Left hindlimb (tissue), 1 donor: ENCODE data around the gene SDK2.
A peak's percentile ranks its signal among the peaks of the same experiment; 100 is the strongest.

Experiments
- DNase-seq: peaks from one replicate; pipeline ENCODE4 v3.0.0-alpha.2; 2018

SDK2 gene

GRCh38 chr17:73352261-73352660 is 292.0 kb downstream of the SDK2 start:
- no peak for DNase-seq

- no peak for DNase-seq
These were observed 292.5 kb downstream of the SDK2 start for GRCh38 chr17:73351764-73352163.

- DNase-seq, result no peak
These were observed 293.4 kb downstream of the SDK2 start for GRCh38 chr17:73350864-73351263.

- DNase-seq, result no peak
These were observed 294.6 kb downstream of the SDK2 start for GRCh38 chr17:73349647-73350046.

GRCh38 chr17:73349138-73349537 is 295.1 kb downstream of the SDK2 start:
- peak; percentile 81 for DNase-seq

- no peak for DNase-seq
These were observed 295.5 kb downstream of the SDK2 start for GRCh38 chr17:73348829-73349095.

GRCh38 chr17:73348018-73348828 is 296.0 kb downstream of the SDK2 start:
- DNase-seq, result no peak

- no peak for DNase-seq
These were observed 296.9 kb downstream of the SDK2 start for GRCh38 chr17:73347351-73347750.

GRCh38 chr17:73346501-73347162 is 297.6 kb downstream of the SDK2 start:
- no peak for DNase-seq

GRCh38 chr17:73343739-73344454 is 300.3 kb downstream of the SDK2 start:
- no peak for DNase-seq

GRCh38 chr17:73343168-73343634 is 301.0 kb downstream of the SDK2 start:
- DNase-seq, result peak; percentile 90

GRCh38 chr17:73342541-73343167 is 301.6 kb downstream of the SDK2 start:
- no peak for DNase-seq

GRCh38 chr17:73342050-73342522 is 302.2 kb downstream of the SDK2 start:
- peak; percentile 83 for DNase-seq

GRCh38 chr17:73341350-73342049 is 302.7 kb downstream of the SDK2 start:
- no peak for DNase-seq

- DNase-seq, result no peak
These were observed 304.1 kb downstream of the SDK2 start for GRCh38 chr17:73340093-73340596.

GRCh38 chr17:73338566-73339197 is 305.6 kb downstream of the SDK2 start:
- no peak for DNase-seq

GRCh38 chr17:73338050-73338521 is 306.2 kb downstream of the SDK2 start:
- peak; percentile 69 for DNase-seq

- DNase-seq, result no peak
These were observed 306.9 kb downstream of the SDK2 start for GRCh38 chr17:73337330-73337710.

- no peak for DNase-seq
These were observed 307.6 kb downstream of the SDK2 start for GRCh38 chr17:73336408-73337329.

- DNase-seq, result no peak
These were observed 308.4 kb downstream of the SDK2 start for GRCh38 chr17:73335591-73336407.
